HG02571 (cell line): ENCODE data around the gene DAB2.

Source experiments
- ATAC-seq: cut with Tn5 transposase; IDR thresholded peaks from one replicate; pipeline ENCODE4 v1.9.1; 2021; ENCODE audit warnings: mild to moderate bottlenecking, moderate library complexity; ENCODE audit not compliant: unreplicated experiment

The DAB2 gene

GRCh38 chr5:39448506-39449128 is 23.8 kb upstream of the DAB2 start:
- ATAC-seq, result no peak

DNA sequence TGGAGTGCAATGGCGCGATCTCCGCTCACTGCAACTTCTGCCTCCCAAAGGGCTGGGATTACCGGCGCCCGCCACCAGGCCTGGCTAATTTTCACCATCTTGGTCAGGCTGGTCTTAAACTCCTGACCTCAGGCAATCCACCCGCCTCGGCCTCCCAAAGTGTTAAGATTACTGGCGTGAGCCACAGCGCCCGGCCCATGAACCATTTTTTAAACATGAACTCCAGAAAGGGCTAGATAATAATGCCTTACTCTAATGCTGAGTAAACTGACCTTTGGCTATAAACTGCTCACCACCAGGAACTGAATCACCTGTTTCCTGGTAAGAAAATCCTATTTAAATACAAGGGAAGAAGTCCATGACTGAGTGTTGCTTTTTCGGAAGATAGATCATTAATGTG is 23.2 kb upstream of the DAB2 start:
- ATAC-seq, result no peak

GRCh38 chr5:39447059-39447458 is 22.3 kb upstream of the DAB2 start:
- no peak for ATAC-seq

- ATAC-seq, result no peak
Measured at GRCh38 chr5:39446231-39446630, 21.5 kb upstream of the DAB2 start.

- no peak for ATAC-seq
Measured at GRCh38 chr5:39443911-39444310, 19.1 kb upstream of the DAB2 start.

DNA sequence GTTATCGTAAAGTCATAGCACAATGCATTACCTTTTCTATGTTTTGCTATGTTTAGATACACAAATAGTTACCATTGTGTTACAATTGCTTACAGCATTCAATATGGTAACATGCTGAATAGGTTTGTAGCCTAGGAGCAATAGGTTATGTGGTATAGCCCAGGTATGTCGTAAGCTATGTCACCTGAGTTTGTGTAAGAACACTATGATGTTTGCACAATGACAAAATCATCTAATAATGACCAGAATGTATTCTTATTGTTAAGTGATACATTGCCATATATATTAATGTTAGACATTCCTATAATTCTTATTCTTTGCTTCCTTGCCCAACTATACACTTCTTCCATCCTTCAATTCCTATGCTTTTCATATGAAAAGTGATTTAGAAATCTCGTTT is 18.2 kb upstream of the DAB2 start:
- ATAC-seq, result no peak

- no peak for ATAC-seq
Measured at GRCh38 chr5:39441838-39442237, 17.1 kb upstream of the DAB2 start.

- no peak for ATAC-seq
Measured at GRCh38 chr5:39440958-39441624, 16.3 kb upstream of the DAB2 start.

- no peak for ATAC-seq
Measured at GRCh38 chr5:39440192-39440957, 15.6 kb upstream of the DAB2 start.

DNA sequence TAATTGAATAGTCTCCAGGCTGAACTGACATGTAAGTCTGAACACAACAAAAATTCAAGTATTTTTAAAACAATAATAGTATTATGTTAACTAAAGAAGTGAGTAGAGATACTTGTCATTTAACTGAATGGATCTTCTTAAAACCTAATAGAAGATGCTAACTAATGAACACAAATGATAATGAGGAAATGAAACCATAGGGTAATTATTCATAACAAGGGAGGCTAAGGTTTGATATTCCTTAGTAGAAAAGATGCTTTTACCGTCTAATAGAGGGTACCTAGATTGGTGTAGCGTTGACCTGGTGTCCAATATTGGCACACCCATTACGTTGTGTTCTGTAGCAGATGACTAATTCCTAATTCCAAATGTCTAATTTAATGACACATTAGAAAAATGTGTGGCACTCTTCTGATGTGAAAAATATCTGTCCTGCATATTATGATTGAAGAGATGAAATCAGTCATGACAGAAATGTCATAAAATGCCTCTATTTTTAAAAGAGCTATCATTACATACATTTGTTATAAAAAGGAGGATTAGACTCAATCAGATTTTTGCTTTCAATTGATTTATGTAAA is 14.9 kb upstream of the DAB2 start:
- no peak for ATAC-seq

DNA sequence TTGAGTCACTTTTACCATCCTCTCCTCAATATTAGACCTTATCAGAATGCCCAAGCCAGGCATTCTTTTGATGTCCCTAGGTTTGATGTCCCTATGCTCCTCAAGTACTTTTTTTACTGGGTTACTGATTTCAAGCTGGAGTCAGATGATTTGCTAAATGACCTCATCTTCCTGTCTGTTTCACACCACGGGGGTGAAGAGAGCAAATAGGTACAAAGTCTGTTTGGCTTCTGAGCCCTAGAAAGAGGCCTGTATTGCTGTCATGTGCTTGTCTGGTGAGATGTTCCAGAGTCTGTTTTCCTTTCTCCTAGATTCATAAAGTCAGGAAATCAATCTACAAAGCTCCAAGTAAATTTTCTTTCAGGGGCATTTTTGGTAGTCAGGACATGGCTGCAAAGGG is 12.7 kb upstream of the DAB2 start:
- ATAC-seq, result no peak

- ATAC-seq, result no peak
Measured at GRCh38 chr5:39433848-39434247, 9.1 kb upstream of the DAB2 start.

- ATAC-seq, result no peak
Measured at GRCh38 chr5:39432696-39433530, 8.1 kb upstream of the DAB2 start.

GRCh38 chr5:39430461-39430860 is 5.7 kb upstream of the DAB2 start:
- no peak for ATAC-seq

DNA sequence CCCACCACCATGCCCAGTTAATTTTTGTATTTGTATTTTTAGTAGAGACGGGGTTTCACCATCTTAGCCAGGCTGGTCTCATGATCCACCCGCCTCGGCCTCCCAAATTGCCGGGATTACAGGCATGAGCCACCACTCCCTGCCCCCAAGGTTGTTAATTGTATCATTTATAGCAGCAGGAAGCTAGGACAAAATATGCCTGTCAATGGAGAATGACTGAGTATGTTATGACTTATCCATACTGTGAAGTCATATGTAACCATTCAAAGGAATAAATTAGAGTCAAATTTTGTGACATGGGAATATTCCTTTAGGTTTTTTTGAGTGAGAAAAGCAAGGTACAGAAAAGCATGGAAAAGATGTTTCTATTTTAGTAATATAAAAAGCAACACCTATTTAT is 3.9 kb upstream of the DAB2 start:
- ATAC-seq, result no peak

- no peak for ATAC-seq
Measured at GRCh38 chr5:39427633-39428032, 2.9 kb upstream of the DAB2 start.

- ATAC-seq, result no peak
Measured at GRCh38 chr5:39427229-39427628, 2.4 kb upstream of the DAB2 start.

GRCh38 chr5:39426746-39427105 is 1.9 kb upstream of the DAB2 start:
- ATAC-seq, result no peak

DNA sequence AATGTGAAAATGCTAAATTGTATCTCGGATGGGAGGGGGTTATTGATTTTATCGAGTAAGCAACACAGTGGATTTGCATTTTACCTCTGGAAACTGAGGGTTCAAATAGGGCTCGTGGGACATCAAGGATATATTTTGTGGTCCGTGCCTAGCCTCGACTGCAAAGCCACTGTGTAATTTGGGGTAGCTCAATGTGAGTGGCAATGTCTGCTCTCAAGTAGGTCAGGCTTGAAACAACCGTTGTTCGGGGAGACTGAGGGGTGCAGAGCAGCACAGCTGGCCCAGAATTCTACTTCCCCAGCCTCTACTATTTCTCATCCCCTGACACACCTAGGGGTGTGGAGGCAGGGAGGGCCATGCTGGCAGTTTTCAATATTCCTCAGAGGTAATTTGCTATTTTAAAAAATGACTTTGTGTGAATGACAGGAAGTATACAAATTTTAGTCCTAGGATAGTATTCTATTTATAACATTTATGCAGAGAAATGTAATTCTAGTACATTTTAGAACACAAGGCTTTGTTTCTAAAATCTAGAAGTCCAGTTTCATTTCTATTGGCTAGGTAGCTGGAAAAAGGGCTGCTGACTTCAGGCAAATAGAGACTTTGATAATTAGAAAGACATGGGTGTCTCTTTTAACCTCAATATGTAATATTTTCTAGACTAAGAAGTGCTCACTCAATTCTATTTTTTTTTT is 1.4 kb upstream of the DAB2 start:
- no peak for ATAC-seq

- ATAC-seq, result no peak
Measured at GRCh38 chr5:39423331-39423751, 1.4 kb downstream of the DAB2 start.
